ENCODE data around the gene BLM. TPM values are rescaled to one million over a fixed set of nuclear protein-coding genes. Genes with fewer than 3 reads are reported as not detected.

The BLM gene
- total RNA-seq, 3 donors from 2014 or later = 0.33 to 7.4 (median 2.2) TPM

GRCh38 chr15:90681480-90681879, 35.7 kb upstream of the BLM start:
- DNase-seq (ENCODE audit: low spot score in 2 of 2) = no peak
- intact Hi-C loops (cut with DNase I; ENCODE audit: low total_unique reads) = no loop called here
- H3K27me3 ChIP-seq = no peaks in the 10 kb centered on the region
- H3K9me3 ChIP-seq = no peaks in the 10 kb centered on the region
- peak overlapping the region; percentile 70 to 77 for H3K27ac ChIP-seq
- TF ChIP-seq POLR2A (IDR thresholded peaks at IDR 0.05) (no peak), POLR2AphosphoS5 (IDR thresholded peaks at IDR 0.05) (no peak), CTCF (IDR thresholded peaks at IDR 0.05) (no peak)
- no peak overlapping the region for H3K4me3 ChIP-seq
- H3K36me3 ChIP-seq = no peaks in the 10 kb centered on the region
- H3K4me1 ChIP-seq = no peaks in the 10 kb centered on the region

- H3K4me3 ChIP-seq = no peak overlapping the region
- no peaks in the 10 kb centered on the region for H3K4me1 ChIP-seq
- no peak for DNase-seq (ENCODE audit: low spot score in 2 of 2)
- no peaks in the 10 kb centered on the region for H3K27me3 ChIP-seq
- H3K9me3 ChIP-seq = no peaks in the 10 kb centered on the region
- no peak overlapping the region for H3K27ac ChIP-seq
- intact Hi-C loops (cut with DNase I; ENCODE audit: low total_unique reads) = no loop called here
- no peaks in the 10 kb centered on the region for H3K36me3 ChIP-seq
- TF ChIP-seq POLR2AphosphoS5 (IDR thresholded peaks at IDR 0.05) (no peak), CTCF (IDR thresholded peaks at IDR 0.05) (no peak), POLR2A (IDR thresholded peaks at IDR 0.05) (no peak)
Observed at GRCh38 chr15:90683371-90683770, 33.8 kb upstream of the BLM start.

- DNase-seq (ENCODE audit: low spot score in 2 of 2) = no peak
- no peak overlapping the region for H3K27ac ChIP-seq
- intact Hi-C loops (cut with DNase I; ENCODE audit: low total_unique reads) = no loop called here
Observed at GRCh38 chr15:90683876-90684275, 33.3 kb upstream of the BLM start.

GRCh38 chr15:90684281-90684680, 32.9 kb upstream of the BLM start:
- intact Hi-C loops (cut with DNase I; ENCODE audit: low total_unique reads) = no loop called here

More at GRCh38 chr15:90683876-90684275, 33.3 kb upstream of the BLM start:
- H3K9me3 ChIP-seq = no peaks in the 10 kb centered on the region
- no peak for TF ChIP-seq CTCF (IDR thresholded peaks at IDR 0.05)
- no peak for TF ChIP-seq POLR2A (IDR thresholded peaks at IDR 0.05)
- no peak for TF ChIP-seq POLR2AphosphoS5 (IDR thresholded peaks at IDR 0.05)
- no peaks in the 10 kb centered on the region for H3K27me3 ChIP-seq
- no peak overlapping the region for H3K4me3 ChIP-seq
- no peaks in the 10 kb centered on the region for H3K4me1 ChIP-seq
- no peaks in the 10 kb centered on the region for H3K36me3 ChIP-seq

More at GRCh38 chr15:90684281-90684680, 32.9 kb upstream of the BLM start:
- Histone ChIP-seq H3K36me3 (no peaks in the 10 kb centered on the region), H3K27ac (no peak overlapping the region), H3K4me3 (no peak overlapping the region), H3K9me3 (no peaks in the 10 kb centered on the region), H3K27me3 (no peaks in the 10 kb centered on the region), H3K4me1 (no peaks in the 10 kb centered on the region)
- TF ChIP-seq CTCF (IDR thresholded peaks at IDR 0.05) (no peak), POLR2A (IDR thresholded peaks at IDR 0.05) (no peak), POLR2AphosphoS5 (IDR thresholded peaks at IDR 0.05) (no peak)
- no peak for DNase-seq (ENCODE audit: low spot score in 2 of 2)

Measured in breast epithelium (tissue), 4 donors.